GM18873 (cell line): ENCODE results near the gene SSH3.
"Not testable (repeated sequence)": the region's sequence is repeated elsewhere in the genome, so short reads cannot be mapped to it uniquely, and the experiment has no call there.

ENCODE experiments used
- ATAC-seq: cut with Tn5 transposase; IDR thresholded peaks from one replicate; pipeline ENCODE4 v1.9.1; 2021; ENCODE audit warnings: mild to moderate bottlenecking, moderate library complexity, moderate number of reproducible peaks; ENCODE audit not compliant: unreplicated experiment, low FRiP score

The SSH3 gene

GRCh38 chr11:67310246-67311050, 7.1 kb downstream of the SSH3 start:
- ATAC-seq, result no peak

- no peak for ATAC-seq
Observed at GRCh38 chr11:67311051-67311555, 7.8 kb downstream of the SSH3 start.

- no peak for ATAC-seq
Observed at GRCh38 chr11:67311556-67312082, 8.3 kb downstream of the SSH3 start.

- ATAC-seq, result no peak
Observed at GRCh38 chr11:67312187-67313021, 9.1 kb downstream of the SSH3 start.

- ATAC-seq, result no peak
Observed at GRCh38 chr11:67313125-67313890, 10.0 kb downstream of the SSH3 start.

GRCh38 chr11:67314218-67314617, 10.9 kb downstream of the SSH3 start:
- no peak for ATAC-seq

GRCh38 chr11:67315325-67315909, 12.1 kb downstream of the SSH3 start:
- ATAC-seq, result no peak

GRCh38 chr11:67316882-67317204, 13.5 kb downstream of the SSH3 start:
- ATAC-seq, result no peak

- peak; percentile 72 for ATAC-seq
Observed at GRCh38 chr11:67317205-67317887, 14.0 kb downstream of the SSH3 start.

- ATAC-seq, result peak; percentile 22
Observed at GRCh38 chr11:67317888-67318555, 14.7 kb downstream of the SSH3 start.

GRCh38 chr11:67318876-67319275, 15.5 kb downstream of the SSH3 start:
- not testable (repeated sequence) for ATAC-seq

GRCh38 chr11:67320011-67320410, 16.7 kb downstream of the SSH3 start:
- no peak for ATAC-seq

- ATAC-seq, result no peak
Observed at GRCh38 chr11:67320691-67321090, 17.4 kb downstream of the SSH3 start.

GRCh38 chr11:67321313-67321871, 18.1 kb downstream of the SSH3 start:
- ATAC-seq, result no peak

- no peak for ATAC-seq
Observed at GRCh38 chr11:67322049-67322448, 18.7 kb downstream of the SSH3 start.

- ATAC-seq, result no peak
Observed at GRCh38 chr11:67323526-67323925, 20.2 kb downstream of the SSH3 start.

- ATAC-seq, result no peak
Observed at GRCh38 chr11:67332081-67332691, 28.9 kb downstream of the SSH3 start.

GRCh38 chr11:67337257-67337656, 33.9 kb downstream of the SSH3 start:
- ATAC-seq, result no peak
